ENCODE results near the gene FAM168A. TPM values are rescaled to one million over a fixed set of nuclear protein-coding genes. Genes with fewer than 3 reads are reported as not detected.
A peak's percentile ranks its signal among the peaks of the same experiment; 100 is the strongest.

FAM168A gene
- total and polyA plus RNA-seq, 3 donors from 2014 or later: 20.1 to 30.2 (median 29.8) TPM

DNA sequence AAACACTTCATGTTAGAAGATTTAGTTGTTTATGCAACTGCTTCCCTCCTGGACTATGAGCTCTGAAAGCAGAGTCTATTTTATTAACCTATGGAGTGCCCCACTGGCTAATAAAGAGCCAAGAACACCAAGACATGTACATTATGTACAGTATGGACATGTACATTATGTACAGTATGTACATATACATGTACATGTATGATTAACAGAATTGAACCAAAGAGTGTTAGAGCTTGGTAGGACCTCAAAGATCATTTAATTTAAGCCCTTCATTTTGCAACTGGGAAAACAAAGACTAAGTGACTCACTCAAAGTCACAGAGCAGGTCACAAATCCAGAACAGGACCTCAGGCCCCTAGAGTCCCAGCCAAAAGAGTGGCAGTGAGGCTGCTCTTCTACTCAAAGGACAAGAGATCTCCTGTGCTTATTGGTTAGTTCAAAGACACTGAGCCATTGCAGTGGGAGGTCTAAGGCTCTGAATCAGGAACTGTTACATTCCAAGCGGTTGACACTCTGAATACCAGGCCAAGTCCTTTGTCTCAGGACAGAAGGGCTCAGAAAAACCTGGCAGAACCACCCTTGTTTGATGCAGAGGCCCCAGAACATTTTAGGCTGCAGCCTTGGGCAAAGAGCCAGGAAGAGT, 103.8 kb downstream of the FAM168A start:
- Histone ChIP-seq H3K36me3 (ENCODE audit: low read depth, missing control alignments) (no peaks in the 10 kb centered on the region), H3K27ac (no peak overlapping the region), H3K9me3 (no peaks in the 10 kb centered on the region), H3K4me1 (peaks cover 6% of the 10 kb centered on the region), H3K27me3 (no peaks in the 10 kb centered on the region), H3K4me3 (no peak overlapping the region)
- peak; percentile 27 for DNase-seq
- WGBS, 2 donors: 22 to 67% methylated on average over 1 of the region's 1 CpG
- intact Hi-C loops (cut with DNase I; ENCODE audit: low total_unique reads): no loop called here
- TF ChIP-seq, protein P1, sequence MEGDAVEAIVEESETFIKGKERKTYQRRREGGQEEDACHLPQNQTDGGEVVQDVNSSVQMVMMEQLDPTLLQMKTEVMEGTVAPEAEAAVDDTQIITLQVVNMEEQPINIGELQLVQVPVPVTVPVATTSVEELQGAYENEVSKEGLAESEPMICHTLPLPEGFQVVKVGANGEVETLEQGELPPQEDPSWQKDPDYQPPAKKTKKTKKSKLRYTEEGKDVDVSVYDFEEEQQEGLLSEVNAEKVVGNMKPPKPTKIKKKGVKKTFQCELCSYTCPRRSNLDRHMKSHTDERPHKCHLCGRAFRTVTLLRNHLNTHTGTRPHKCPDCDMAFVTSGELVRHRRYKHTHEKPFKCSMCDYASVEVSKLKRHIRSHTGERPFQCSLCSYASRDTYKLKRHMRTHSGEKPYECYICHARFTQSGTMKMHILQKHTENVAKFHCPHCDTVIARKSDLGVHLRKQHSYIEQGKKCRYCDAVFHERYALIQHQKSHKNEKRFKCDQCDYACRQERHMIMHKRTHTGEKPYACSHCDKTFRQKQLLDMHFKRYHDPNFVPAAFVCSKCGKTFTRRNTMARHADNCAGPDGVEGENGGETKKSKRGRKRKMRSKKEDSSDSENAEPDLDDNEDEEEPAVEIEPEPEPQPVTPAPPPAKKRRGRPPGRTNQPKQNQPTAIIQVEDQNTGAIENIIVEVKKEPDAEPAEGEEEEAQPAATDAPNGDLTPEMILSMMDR (IDR thresholded peaks at IDR 0.05): no peak
- TF ChIP-seq POLR2A (IDR thresholded peaks at IDR 0.05): no peak

DNA sequence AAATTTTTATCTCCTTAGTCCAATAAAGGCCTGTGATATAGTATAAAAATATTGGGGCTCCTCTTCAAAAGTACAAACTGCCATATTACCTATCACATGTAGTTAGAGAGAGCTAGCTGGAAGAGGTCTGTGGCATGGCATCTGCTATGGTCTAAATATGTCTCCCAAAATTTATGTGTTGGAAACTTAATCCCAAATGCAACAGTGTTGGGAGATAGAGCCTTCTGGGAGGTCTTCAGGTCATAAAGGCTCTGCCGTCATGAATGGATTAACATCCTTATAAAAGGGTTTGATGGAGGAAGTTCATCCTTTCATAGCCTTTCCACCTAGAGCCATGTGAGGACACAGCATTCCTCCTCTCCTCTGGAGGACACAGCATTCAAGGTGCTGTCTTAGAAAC, 116.3 kb downstream of the FAM168A start:
- Histone ChIP-seq H3K27me3 (no peaks in the 10 kb centered on the region), H3K9me3 (no peaks in the 10 kb centered on the region), H3K4me3 (no peak overlapping the region), H3K4me1 (no peaks in the 10 kb centered on the region), H3K27ac (no peak overlapping the region), H3K36me3 (ENCODE audit: low read depth, missing control alignments) (no peaks in the 10 kb centered on the region)
- TF ChIP-seq, protein P1 (IDR thresholded peaks at IDR 0.05): no peak
- TF ChIP-seq POLR2A (IDR thresholded peaks at IDR 0.05): no peak
- DNase-seq: no peak
- WGBS, 2 donors: 90 to 100% methylated on average over 1 of the region's 1 CpG
- intact Hi-C loops (cut with DNase I; ENCODE audit: low total_unique reads): no loop called here

DNA sequence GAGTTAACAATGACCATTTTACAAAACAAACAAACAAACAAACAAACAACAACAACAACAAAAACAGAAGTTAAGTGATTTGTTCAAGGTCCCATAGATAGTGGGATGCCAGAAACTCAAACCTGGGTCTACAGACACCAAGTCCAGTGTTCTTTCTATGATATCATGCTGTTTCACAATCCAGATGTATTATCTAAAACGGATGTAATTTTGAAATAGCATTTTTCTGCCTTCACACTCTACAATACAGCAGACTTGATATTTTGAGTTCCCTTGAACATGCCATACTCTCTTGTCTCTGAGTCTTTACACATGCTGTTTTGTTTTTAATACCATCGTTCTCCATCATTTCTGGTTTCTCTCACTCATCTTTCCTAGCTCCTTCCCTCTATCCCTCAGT, 117.2 kb downstream of the FAM168A start:
- Histone ChIP-seq H3K27me3 (no peaks in the 10 kb centered on the region), H3K9me3 (no peaks in the 10 kb centered on the region), H3K4me3 (no peak overlapping the region), H3K36me3 (ENCODE audit: low read depth, missing control alignments) (no peaks in the 10 kb centered on the region), H3K27ac (no peak overlapping the region), H3K4me1 (no peaks in the 10 kb centered on the region)
- DNase-seq: no peak
- intact Hi-C loops (cut with DNase I; ENCODE audit: low total_unique reads): no loop called here
- 61 to 69% methylated on average over 2 of the region's 2 CpGs for WGBS, 2 donors
- TF ChIP-seq, protein P1 (IDR thresholded peaks at IDR 0.05): no peak
- TF ChIP-seq POLR2A (IDR thresholded peaks at IDR 0.05): no peak

DNA sequence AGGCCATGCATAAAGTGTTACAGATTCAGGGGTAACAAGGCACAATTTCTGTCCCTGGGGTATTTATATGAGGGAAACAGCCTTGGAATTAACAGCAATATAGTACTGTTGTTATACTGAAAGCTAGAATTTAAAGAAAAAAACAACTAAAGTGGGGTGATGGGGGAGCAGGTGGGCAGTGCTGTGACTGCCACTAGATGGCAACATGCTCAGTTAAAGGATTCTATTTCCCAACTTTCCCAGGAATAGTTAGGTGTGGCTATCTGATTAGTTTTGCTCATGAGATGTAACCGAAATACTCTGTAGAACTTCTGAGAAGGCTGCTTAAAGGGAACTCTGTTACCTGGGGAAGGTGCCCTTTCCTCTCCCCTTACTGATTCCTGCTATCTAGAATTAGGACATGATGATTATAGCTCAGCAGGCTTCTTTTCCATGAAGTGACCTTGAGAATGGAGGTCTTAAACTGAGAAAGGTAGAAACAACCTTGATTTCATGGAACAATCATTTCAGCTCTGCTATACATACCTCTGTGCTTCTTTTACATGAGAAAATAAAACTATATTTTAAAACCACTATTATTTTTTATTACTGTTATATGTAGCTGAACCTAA, 119.1 kb downstream of the FAM168A start:
- no peak for DNase-seq
- H3K27me3 ChIP-seq: no peaks in the 10 kb centered on the region
- no peaks in the 10 kb centered on the region for H3K4me1 ChIP-seq
- H3K27ac ChIP-seq: no peak overlapping the region
- no peaks in the 10 kb centered on the region for H3K9me3 ChIP-seq
- no peak overlapping the region for H3K4me3 ChIP-seq
- WGBS, 2 donors: 75 to 84% methylated on average over 1 of the region's 1 CpG
- intact Hi-C loops (cut with DNase I; ENCODE audit: low total_unique reads): no loop called here
- H3K36me3 ChIP-seq (ENCODE audit: low read depth, missing control alignments): no peaks in the 10 kb centered on the region
- no peak for TF ChIP-seq POLR2A (IDR thresholded peaks at IDR 0.05)
- TF ChIP-seq, protein P1 (IDR thresholded peaks at IDR 0.05): peak in 2 of 3 experiments; percentile 16 to 35

DNA sequence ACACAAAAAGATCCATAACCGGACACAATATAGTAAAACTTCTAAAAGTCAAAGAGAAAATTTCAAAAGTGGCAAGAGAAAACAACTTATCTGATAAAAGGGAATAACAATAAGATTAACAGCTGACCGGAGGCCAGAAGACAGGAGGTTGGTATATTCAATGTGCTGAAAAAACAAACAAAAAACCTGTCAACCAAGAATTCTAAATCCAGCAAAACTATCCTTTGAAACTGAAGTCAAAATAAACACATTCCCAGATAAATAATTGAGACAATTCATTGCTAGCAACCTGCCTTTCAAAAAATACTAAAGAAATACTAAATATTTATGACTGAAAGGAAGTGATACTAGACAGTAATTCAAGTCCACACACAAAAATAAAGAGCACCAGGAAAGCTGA, 120.4 kb downstream of the FAM168A start:
- H3K4me1 ChIP-seq: no peaks in the 10 kb centered on the region
- no peaks in the 10 kb centered on the region for H3K36me3 ChIP-seq (ENCODE audit: low read depth, missing control alignments)
- DNase-seq: no peak
- WGBS, 2 donors: 96 to 98% methylated on average over 2 of the region's 2 CpGs
- H3K27ac ChIP-seq: no peak overlapping the region
- intact Hi-C loops (cut with DNase I; ENCODE audit: low total_unique reads): no loop called here
- no peak for TF ChIP-seq POLR2A (IDR thresholded peaks at IDR 0.05)
- TF ChIP-seq, protein P1 (IDR thresholded peaks at IDR 0.05): no peak
- no peaks in the 10 kb centered on the region for H3K9me3 ChIP-seq
- no peak overlapping the region for H3K4me3 ChIP-seq
- no peaks in the 10 kb centered on the region for H3K27me3 ChIP-seq
